Activated CD4-positive, CD25-positive, alpha-beta regulatory T cell (primary cell): ENCODE results near the gene RNFT2.
A peak's percentile ranks its signal among the peaks of the same experiment; 100 is the strongest.

Source experiments
- DNase-seq, 4 experiments: peaks; one replicate each; lab custom pipeline; 2025; lab: John Stamatoyannopoulos, UW

The RNFT2 gene, protein sequence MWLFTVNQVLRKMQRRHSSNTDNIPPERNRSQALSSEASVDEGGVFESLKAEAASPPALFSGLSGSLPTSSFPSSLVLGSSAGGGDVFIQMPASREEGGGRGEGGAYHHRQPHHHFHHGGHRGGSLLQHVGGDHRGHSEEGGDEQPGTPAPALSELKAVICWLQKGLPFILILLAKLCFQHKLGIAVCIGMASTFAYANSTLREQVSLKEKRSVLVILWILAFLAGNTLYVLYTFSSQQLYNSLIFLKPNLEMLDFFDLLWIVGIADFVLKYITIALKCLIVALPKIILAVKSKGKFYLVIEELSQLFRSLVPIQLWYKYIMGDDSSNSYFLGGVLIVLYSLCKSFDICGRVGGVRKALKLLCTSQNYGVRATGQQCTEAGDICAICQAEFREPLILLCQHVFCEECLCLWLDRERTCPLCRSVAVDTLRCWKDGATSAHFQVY

DNA sequence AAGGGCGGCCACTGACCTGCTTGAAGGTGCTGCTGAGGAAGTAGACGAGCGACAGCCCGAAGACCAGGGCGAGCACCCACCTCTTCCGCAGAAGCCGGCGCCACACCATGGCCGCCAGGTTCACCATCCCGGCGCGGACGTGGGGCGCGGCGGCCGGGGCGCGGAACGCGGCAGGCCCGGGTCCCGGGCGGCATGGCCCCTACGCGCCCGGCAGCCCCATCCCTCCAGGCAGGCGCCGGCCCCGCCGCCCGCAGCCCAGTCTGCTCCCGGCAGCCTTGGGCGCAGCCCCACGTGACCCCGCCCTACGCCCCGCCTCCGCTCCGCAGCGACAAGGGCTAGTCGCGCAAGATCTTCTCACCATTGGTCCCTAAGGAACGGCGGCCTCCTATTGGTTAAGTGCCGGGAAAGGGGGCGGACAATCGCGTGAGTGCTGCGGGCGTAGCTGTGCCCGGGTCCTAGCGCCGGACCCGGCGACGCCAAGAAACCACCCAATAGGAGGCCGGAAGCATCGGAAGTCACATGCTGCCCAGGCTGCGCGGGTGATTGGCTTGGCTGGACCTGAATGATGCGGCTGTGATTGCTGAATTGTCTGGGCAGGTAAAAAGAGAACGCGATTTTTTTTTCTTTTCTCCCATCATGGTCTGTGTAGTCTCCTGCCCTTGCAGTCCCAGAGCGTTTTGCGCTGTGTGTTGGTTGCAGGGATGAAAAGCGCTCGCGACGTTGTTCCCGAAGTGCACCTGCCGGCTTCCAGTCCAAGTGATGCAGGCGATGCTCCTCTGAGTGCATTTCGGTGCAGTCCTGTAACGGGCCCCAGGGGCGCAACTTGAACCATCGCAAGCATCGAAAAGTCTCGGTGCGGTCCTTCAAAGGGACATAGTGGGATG is at the start of gene RNFT2, which contains the start of gene SPRING1:
RNFT2 (plus strand) TSS at position 542 of the 884 bp plus-strand sequence. CDS start 2,183 bp downstream, outside the sequence.
SPRING1 (minus strand) TSS at position 296 of the 884 bp plus-strand sequence; CDS start at position 127, 169 bp downstream.
- peak; percentile 96 to 97 (median 96) for DNase-seq

DNA sequence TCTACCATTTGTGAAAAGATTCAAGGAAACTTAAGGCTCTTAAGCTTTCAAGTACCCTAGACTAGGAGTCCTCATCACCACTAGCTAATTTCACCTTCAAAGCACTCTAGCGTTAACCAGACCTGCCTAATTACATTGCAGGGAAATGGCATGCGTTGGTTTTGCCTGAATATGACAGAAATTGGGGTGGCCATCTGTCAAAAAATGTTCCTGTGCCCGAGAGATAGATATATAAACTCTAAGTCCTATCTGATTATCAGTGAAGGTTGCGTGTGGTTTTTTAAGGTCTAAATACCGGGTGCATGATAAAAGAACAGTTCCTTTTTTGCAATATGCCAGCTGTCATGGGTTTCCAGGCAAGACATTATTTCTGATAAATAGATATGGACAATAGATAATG is 48.6 kb upstream of the RNFT2 start:
- DNase-seq, result no peak

DNA sequence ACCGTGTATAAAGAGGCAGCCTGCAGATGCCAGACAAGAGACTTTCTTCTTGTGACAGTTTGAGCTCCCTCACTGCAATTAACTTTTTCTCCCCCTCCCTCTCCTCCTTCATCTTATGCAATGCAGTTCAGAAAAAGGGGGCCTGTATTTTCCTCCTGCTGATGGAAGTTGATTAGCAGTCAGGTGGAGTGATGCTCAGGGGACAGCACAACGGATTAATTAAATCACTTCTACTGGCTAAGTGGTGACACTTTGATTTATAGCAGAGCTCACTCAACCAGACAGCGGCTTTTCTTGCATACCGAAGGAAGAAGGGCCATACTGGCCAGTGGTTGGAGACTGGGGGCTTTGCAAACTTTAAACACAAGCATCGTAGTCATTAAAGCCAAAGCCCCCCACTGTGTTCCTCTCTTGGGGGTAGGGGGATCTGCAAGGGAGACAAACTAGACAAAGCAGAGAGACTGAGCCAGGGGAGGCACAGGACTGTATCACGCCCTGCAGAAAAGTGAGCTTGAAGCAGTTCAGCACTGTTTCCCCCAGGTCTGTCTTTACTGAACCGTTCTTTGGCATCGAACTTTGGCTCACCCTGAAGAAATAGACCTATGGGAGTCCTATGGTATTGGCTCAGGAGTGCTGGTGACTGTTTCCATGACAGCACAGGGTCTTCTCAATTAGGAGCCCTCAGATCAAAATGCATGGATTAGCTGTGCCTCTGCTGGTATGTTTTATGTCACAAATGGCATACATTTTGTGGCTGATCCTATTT is 48.0 kb upstream of the RNFT2 start:
- DNase-seq, result no peak

DNA sequence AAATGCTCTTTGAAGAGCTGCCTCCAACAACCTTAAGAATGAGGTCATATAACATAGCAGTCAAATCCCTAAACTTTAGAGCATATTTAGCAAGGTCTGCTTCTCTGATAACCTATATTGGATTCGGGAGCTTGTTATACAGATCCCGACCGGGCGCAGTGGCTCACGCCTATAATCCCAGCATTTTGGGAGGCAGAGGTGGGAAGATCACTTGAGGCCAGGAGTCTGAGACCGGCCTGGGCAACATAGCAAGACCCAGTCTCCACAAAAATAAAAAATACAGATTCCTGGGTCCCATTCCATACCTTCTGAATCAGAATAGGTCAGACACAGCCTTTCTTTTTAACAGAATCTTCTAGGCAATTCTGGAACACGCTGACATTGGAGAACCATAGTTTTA is 46.9 kb upstream of the RNFT2 start:
- no peak for DNase-seq

DNA sequence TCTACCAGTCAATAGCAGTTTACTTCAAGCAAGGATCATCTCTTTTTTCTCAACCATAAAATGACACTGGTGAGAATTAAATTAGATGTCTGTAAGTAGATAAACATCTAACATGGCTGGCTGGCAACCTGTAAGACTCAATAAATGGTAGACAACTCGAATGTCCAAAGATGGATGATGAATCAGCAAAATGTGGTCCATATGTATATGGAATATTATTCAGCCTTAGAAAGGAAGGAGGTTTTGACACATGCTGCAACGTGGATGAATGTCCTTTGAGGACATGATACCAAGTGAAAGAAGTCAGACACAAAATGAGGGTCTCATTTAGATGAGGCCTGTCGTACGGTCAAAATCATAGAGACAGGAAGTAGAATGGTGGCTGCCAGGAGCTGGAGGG is 46.5 kb upstream of the RNFT2 start:
- DNase-seq, result no peak

DNA sequence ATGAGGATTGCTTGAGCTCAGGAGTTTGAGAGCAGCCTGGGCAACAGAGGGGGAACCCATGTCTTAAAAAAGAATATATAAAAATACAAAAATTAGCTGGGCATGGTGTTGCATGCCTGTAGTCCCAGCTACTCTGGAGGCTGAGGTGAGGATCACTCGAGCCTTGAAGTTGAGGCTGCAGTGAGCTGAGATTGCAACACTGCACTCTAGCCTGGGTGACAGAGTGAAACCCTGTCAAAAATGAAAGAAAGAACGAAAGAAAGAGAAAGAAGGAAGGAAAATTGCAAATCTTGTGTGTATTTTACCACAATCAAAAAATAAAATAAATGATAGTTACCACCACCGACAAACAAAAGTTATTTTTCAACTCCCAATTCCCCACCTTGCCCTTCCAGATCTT is 45.5 kb upstream of the RNFT2 start:
- DNase-seq, result no peak

DNA sequence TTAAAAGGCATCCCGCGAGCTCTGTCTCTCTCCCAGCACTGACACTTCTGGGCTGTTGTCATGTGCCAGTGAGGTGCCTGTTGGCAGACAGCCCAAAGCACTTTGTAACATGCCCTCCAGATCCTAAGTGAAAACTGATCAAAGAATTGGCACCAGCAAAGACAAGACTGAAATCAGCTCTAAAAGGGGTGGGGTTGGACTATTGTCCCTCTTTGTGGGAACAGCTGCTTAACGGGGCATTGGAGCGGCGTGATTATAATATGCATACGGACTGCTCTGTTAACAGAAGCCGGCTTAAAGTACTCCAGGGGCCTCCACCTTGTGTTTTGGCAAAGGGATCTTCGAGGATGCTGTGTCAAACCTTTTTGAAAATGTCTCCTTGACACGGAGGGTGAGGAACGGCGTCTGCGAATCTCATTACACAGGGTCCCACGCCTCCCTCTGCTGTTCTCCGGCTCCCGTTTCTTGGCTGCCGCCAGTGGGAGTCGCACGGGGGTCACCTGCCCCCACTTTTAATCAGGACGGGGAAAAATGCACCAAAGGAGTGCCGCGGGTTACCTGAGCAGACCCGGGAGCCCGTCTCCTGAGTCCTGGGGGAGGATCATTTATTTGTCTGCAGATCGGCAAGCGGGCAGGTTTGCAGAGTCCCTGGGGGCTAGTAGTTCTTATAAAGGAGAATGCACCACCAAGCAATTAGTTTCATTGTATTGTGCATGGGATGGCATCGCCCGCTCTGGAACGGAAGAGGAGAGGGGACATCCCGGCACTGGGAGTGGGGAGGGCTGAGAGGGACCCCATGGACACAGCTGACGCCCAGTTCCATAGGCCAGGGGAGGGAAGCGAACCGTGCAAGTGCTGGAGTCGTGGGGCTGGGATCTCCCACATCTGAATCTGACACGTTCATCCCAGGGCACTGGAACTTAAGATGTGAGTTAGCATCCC is 44.6 kb upstream of the RNFT2 start:
- no peak for DNase-seq

DNA sequence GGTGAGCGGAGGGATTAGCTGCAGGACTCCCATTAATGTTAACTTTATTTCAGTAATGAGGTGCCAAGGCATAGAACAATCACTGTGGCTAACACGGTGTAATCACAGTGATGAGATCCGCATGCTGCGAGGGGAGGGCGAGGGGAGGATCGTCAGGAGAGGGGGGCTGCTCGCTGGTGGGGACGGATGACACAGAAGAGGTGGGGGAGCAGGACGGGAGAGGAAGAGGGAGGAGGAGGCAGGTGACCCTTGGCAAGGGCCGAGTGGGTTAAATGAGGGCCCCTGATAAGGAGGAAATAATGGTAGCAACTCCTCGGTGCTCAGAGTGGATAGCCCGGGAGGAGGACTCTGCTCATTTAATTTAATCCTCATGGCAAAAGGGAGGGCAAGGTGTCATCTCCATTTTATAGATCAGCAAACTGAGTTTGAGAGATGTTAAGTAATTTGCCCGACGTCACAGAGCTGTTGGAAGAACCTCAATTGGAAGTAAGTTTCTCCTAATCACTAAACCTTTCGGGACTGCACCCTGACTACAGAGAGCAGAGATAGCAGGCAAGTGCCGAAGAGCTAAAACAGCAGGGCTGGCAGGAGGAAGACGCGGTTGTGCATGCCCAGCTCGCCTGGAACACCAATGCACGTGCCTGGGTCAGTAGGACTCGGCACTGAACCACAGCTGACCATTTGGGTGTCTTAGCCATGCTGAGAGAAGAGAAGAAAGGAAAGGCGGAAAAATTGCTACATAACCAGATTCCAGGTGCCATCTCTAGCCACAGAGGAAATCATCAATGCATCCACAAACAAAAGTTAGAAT is 43.3 kb upstream of the RNFT2 start:
- no peak for DNase-seq

DNA sequence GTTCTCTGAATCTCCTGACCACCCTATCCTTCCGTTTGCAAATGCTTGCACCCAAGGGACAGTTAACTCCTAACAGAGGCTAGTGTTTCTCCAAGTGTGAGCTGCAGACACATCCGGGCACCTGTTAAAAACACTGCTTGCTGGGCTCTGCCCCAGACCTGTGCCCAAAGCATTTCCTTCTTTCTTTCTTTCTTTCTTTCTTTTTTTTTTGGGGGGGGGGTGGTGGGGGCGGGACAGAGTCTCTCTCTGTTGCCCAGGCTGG is 42.7 kb upstream of the RNFT2 start:
- DNase-seq, result no peak

DNA sequence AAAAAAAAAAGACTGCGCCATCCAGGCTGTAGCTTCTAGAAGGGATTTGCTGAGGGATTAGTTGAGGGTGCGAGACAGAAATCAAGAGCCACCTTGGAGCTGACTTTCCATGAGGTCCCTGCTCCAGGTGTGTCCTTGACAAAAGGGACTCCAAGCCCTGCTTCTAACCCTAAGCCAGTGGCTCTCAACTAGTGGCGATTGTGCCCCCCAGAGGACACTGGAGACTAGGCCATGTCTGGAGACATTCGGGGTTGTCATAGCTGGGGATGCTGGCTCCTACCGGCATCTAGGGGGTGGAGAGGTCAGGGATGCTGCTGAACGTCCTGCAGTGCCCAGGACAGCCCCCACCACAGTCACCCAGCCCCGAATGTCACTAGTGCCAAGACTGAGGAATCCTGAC is 40.8 kb upstream of the RNFT2 start:
- DNase-seq, result no peak

DNA sequence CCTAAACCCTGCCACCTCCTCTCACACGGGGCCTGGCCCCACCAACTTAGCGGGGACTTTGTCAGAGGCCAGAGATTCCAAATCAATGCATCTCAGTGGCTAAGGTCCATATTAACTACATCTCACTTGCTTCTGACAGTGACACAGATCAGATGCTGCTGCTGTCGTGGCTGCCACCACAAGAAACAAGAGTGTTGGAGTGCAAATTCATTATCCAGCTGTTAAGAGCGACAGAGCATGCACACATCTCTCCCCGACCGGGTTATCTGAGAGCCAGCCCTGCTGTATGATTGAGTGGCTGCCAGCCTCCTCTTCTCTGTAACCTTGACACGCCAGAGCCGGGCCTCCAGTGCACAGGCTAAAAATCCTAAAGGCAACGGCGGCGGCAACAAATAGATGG is 40.4 kb upstream of the RNFT2 start:
- DNase-seq, result no peak

DNA sequence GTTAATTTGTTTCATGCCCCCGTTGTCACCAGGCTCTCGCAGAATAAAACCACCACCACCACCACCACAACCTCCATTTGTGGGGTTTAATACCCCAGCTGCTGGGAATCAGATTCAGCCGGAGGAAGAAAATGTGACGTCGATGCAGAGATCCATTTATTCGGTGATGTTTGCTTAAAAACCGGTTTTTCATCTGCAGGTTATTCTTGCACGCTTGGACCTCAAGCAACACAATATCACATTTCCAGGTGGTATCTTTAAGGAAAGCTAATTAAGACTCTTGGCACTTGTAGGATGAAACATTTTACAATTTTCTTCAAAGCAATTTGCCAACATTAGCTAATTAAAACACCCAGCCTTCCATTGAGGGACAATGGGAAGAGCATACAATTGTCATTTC is 40.0 kb upstream of the RNFT2 start:
- no peak for DNase-seq

DNA sequence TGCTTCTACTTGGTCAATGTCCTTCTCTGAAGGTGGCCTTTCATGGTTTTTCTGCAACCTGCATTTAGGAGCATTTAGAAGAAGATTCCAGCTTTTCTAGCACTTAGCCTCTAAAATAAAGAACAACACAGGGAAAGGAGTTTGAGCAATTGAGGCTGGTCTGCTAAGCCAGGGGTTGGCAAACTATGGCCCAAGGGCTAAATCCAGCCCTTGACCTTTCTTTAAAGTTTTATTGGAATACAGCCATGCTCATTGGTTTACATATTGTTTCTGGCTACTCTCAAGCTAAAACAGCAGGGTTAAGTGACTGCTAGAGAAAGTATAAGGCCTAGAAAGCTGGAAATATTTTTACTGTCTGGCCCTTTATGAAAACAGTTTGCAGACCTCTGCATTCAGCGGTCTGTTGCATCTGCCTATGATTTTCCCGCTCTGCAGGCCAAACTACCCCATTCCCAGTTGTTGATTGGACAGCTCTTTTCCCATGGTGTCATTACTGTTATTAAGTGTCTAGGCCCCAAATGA is 39.5 kb upstream of the RNFT2 start:
- DNase-seq, result no peak

DNA sequence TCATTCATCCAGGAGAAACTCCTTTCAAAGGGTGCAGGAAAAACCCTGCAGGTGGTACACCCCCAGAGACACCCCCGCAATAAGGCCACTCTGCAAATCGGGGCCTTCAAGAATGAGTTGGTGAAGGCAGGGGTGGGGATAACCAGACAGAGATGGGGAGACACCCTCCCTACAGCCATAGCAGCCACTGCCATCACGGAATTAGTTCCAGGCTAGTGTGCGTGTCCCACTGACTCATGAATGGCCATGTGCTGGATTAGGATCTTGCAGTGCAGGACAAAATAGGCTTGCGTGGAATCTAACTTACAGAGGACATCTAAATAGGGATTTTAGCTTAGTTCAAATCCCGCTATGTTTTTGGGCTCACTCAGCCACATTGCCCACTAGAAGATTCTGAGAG is 38.0 kb upstream of the RNFT2 start:
- no peak for DNase-seq

DNA sequence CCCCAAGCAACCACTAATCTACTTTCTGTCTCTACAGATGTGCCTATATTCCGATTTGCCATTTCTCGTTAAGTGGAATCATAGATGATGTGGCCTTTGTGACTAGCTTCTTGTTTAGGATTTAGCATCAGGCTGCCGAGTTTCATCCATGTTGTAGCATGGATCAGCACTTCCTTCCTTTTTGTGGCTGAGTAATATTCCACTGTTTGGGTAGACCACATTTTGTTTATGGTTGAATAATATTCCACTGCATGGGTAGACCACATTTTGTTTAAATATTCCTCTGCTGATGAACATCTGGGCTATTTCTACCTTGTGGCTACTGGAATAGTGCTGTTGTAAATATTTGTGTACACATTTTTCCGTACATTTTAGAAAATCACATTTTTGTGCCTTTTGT is 36.7 kb upstream of the RNFT2 start:
- DNase-seq, result no peak

DNA sequence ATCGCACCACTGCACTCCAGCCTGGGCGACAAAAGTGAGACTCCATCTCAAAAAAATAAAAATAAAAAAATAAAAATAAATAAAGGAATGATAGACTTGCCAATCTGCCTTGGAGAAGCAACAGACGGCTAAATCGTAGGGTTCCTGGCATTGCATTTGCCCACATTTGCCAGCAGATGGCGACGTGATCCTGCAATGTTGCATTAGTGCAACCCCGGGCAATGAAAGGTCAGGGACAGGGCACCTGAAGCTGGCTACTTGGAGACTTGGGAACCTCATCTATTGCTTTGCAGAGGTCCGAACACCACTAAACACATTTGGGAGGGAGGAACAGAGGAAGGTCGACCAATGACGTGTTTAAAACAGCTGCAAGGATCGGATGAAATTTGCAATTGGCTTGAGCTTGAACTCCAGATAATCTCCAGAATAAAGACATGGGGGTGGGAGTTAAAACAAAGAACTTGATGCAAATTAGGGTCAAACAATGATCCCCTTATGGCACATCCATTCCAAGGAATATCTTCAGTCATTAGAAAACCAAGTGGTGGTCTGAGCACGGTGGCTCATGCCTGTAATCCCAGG is 34.8 kb upstream of the RNFT2 start:
- peak; percentile 22 to 37 (median 34) for DNase-seq

DNA sequence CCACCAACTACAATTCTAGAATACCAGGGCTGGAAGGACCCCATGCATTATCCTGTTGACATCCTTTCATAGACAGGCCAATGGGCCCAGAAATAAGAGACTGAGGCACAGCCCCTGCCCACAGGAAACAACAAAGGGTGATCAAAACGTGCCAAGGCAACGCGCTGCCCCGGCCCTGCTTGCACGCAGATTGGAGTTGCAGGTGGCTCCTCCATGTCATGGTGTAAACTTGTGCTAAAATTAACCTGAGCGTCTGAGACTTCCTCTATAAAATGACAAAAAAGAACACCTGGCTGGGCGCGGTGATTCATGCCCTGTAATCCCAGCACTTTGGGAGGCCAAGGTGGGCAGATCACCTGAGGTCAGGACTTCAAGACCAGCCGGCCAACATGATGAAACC is 30.4 kb upstream of the RNFT2 start:
- no peak for DNase-seq

DNA sequence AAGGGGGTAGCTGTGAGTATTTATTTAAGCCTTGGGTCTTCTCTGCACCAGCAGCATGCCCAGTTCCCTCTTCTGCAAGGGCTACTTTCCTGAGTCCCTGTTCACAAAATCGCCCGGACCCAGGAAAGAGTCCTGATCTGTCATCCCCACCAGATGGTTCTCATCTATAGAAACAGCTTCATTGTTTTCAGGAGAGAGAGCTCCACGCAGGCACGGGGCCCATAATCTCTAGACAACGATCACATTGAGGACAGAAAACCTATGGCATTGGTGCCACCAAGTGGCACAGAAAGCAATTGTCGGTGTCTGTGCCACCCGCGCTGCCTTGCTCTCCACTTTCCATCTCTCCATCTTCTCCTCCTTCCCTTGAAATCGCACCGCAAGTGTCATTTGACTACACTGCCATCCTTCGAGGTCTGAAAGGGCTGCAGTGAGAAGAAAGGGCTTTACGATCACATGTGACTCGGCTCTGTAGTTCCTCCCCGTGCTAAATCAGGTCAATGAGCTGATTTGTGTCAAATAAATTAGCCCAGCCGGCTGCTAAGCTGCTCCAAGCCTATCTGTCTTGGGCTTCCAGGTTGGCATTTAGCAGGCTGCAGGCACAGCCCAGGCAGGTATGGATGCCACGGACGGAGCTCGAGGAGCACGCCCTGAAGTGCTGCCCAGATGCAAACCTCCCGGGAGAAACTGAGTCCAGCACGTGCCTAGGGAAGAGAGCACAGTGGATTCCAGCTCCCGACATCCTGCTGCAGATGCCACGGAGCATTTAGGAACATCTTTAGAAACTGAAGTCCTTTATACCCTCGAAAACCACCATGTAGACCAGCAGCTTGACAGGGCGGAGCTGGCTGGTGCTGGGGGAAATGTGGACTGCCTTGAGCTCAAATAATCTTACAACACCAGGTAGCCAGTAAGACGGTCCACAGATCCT is 29.0 kb upstream of the RNFT2 start:
- DNase-seq, result peak in 2 of 4 experiments; percentile 17 to 22

DNA sequence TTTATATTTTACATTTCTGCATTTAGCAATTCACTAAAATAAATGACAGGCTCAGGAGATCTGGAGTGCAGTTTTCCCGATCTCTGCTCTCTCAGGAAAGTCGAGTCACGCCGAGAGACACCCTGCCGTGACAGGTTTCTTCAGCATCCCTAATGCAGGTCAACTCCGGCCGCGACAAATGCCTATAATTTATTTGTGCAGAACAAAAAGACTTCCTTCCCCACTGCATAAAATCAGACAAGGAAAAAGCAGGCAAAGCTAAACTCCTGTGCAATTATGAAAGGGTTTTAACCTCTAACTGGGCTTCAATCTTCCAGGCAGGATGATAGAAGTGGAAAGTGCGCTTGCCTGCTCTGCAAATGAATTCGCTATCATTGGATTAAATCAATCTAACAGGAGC is 28.3 kb upstream of the RNFT2 start:
- no peak for DNase-seq
